SU-DHL-6 (cell line): ENCODE measurements around the gene GATD1.

Experiments used
- EZH2phosphoT487 ChIP-seq: fragments of 200-600 bp; sonication (generic), shearing (Covaris generic); conservative IDR thresholded peaks from 2 replicates; pipeline ENCODE4 v1.6.1; 2018; ENCODE audit warnings: mild to moderate bottlenecking, antibody characterized with exemption, low read length, moderate library complexity, mixed read lengths
- TF ChIP-seq, protein P1 (sequence below): fragments of 200-600 bp; sonication (generic); IDR thresholded peaks from one replicate; pipeline ENCODE4 v1.5.1; 2017; ENCODE audit warnings: antibody characterized with exemption, mild to moderate bottlenecking, low read length, moderate library complexity; ENCODE audit not compliant: insufficient read depth, poor library complexity, severe bottlenecking

DNA sequence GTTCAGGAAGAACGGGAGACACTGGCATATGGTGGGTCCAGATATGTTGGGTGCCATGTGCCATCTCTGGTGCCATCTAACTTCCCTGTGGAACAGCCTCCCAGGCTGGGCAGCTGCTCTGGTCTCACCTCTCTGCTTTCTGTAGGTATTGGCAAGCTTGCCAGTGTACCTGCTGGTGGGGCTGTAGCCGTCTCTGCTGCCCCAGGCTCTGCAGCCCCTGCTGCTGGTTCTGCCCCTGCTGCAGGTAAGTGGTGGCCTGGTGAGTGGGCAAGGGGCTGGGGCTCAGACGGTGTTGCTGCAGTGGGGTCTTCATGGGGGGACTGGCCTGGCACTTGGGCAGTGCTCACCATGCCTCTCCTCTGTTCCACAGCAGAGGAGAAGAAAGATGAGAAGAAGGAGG is 35.1 kb upstream of the GATD1 start:
- TF ChIP-seq EZH2phosphoT487, result no peak
- TF ChIP-seq, protein P1, sequence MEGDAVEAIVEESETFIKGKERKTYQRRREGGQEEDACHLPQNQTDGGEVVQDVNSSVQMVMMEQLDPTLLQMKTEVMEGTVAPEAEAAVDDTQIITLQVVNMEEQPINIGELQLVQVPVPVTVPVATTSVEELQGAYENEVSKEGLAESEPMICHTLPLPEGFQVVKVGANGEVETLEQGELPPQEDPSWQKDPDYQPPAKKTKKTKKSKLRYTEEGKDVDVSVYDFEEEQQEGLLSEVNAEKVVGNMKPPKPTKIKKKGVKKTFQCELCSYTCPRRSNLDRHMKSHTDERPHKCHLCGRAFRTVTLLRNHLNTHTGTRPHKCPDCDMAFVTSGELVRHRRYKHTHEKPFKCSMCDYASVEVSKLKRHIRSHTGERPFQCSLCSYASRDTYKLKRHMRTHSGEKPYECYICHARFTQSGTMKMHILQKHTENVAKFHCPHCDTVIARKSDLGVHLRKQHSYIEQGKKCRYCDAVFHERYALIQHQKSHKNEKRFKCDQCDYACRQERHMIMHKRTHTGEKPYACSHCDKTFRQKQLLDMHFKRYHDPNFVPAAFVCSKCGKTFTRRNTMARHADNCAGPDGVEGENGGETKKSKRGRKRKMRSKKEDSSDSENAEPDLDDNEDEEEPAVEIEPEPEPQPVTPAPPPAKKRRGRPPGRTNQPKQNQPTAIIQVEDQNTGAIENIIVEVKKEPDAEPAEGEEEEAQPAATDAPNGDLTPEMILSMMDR, result no peak
